Sigmoid colon (tissue), 7 donors: ENCODE measurements around the gene EIF4E2. TPM values are rescaled to one million over a fixed set of nuclear protein-coding genes. Genes with fewer than 3 reads are reported as not detected.

Source experiments
- DNase-seq: peaks from one replicate; pipeline ENCODE4 v3.0.0-alpha.2; 2019
- H3K27ac ChIP-seq, 4 donors: fragments of 200-600 bp; sonication (generic); one replicate each; pipeline ENCODE4 v1.5.1; 2016 to 2019; ENCODE audit warnings: mild to moderate bottlenecking in 1 of 4
- H3K27me3 ChIP-seq, 3 donors: fragments of 200-600 bp; sonication (generic); one replicate each; pipeline ENCODE4 v1.5.1; 2019; ENCODE audit warnings: mild to moderate bottlenecking in 1 of 3
- H3K36me3 ChIP-seq, 4 donors: fragments of 200-600 bp; sonication (generic); one replicate each; pipeline ENCODE4 v1.5.1; 2016 to 2019
- H3K4me1 ChIP-seq, 4 donors: fragments of 200-600 bp; sonication (generic); one replicate each; pipeline ENCODE4 v1.5.1; 2017 to 2019
- H3K4me3 ChIP-seq, 4 donors: fragments of 200-600 bp; sonication (generic); one replicate each; pipeline ENCODE4 v1.5.1; 2017 to 2019; ENCODE audit warnings: mild to moderate bottlenecking in 2 of 4, moderate library complexity in 1 of 4
- H3K9me3 ChIP-seq, 4 donors: fragments of 200-600 bp in 3 of 4; sonication (generic) in 3 of 4; one replicate each; pipeline versions ENCODE4 v1.5.1 to v1.6.1; 2013 to 2019
- EP300 ChIP-seq, 4 donors: sonication (generic); formaldehyde crosslinking; IDR thresholded peaks; one replicate each; pipeline ENCODE4 v1.6.1; 2017; ENCODE audit warnings: antibody characterized with exemption in 4 of 4
- POLR2A ChIP-seq, 2 donors: fragments of 450-650 bp; IDR thresholded peaks; one replicate each; pipeline ENCODE4 v1.6.1; 2016; ENCODE audit warnings: antibody characterized with exemption in 2 of 2, mild to moderate bottlenecking in 2 of 2, moderate library complexity in 2 of 2
- POLR2AphosphoS5 ChIP-seq, 4 donors: sonication (generic); formaldehyde crosslinking; IDR thresholded peaks; one replicate each; pipeline ENCODE4 v1.6.1; 2017; ENCODE audit warnings: antibody characterized with exemption in 4 of 4
- WGBS, 2 donors: extraction: QIAGEN DNeasy Blood & Tissue Kit; methylation state at CpG; one replicate each; pipeline ENCODE4 v1.1.7; 2013; 5-methylcytosine and 5-hydroxymethylcytosine counted together
- intact Hi-C: fragments of 100-400 bp; cut with DNase I; formaldehyde crosslinking; loops from one replicate; pipeline ENCODE4 v1.15.1; 2023
- polyA plus RNA-seq, 3 donors: library from polyadenylated mRNA; stranded (reverse); fragments of 200-250 nt; gene quantifications; one replicate each; pipeline ENCODE4 v1.2.3, GENCODE V29; 2013
- total RNA-seq, 4 donors: library from RNA; depleted of rRNA; stranded (reverse); fragments of >200 nt; gene quantifications; one replicate each; pipeline ENCODE4 v1.1.0, GENCODE V29; 2016
- TF ChIP-seq, protein P1 (sequence below), 4 experiments: fragments of 450-650 bp in 3 of 4; fragments of 200-600 bp in 1 of 4; IDR thresholded peaks; one replicate each; pipeline ENCODE4 v1.5.1; 2016 to 2019; ENCODE audit warnings: antibody characterized with exemption in 4 of 4, mild to moderate bottlenecking in 3 of 4, moderate library complexity in 2 of 4
- donor health status: healthy with polysubstance abuse.
- donor health status: Bipolar disorder and iron deficiency.
- donor health status: healthy.

Gene EIF4E2
- total and polyA plus RNA-seq, 7 donors = 42.5 to 131 (median 55.1) TPM

DNA sequence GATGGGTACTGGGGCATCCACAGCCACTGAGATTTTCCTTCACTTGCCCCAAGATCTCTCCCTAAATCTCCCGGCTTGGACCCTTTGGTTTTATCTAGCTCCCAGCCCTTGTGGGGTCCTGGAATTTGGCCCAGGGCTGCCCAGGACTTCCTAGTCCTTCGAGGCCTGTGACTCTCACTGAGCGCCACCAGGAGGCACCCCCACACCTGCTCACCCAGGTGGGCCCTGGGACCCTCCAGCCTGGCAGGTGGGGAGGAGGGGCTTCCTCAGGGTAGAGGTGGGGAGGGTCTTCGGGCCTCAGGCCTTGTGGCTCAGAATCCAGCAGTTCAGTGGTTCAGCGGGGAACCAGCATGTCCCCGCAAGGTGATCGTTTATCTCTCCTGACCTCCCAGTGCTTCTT is 42.2 kb upstream of the EIF4E2 start:
- no peak overlapping the region for H3K27ac ChIP-seq
- intact Hi-C loops = no loop called here
- WGBS, 2 donors = 72 to 79% methylated on average over 7 of the region's 7 CpGs
- peaks cover 0 to 32% (median 5%) of the 10 kb centered on the region in 3 donors for H3K27me3 ChIP-seq
- TF ChIP-seq, protein P1, sequence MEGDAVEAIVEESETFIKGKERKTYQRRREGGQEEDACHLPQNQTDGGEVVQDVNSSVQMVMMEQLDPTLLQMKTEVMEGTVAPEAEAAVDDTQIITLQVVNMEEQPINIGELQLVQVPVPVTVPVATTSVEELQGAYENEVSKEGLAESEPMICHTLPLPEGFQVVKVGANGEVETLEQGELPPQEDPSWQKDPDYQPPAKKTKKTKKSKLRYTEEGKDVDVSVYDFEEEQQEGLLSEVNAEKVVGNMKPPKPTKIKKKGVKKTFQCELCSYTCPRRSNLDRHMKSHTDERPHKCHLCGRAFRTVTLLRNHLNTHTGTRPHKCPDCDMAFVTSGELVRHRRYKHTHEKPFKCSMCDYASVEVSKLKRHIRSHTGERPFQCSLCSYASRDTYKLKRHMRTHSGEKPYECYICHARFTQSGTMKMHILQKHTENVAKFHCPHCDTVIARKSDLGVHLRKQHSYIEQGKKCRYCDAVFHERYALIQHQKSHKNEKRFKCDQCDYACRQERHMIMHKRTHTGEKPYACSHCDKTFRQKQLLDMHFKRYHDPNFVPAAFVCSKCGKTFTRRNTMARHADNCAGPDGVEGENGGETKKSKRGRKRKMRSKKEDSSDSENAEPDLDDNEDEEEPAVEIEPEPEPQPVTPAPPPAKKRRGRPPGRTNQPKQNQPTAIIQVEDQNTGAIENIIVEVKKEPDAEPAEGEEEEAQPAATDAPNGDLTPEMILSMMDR (IDR thresholded peaks at IDR 0.05) = no peak
- TF ChIP-seq EP300 (IDR thresholded peaks at IDR 0.05) = no peak
- TF ChIP-seq POLR2A (IDR thresholded peaks at IDR 0.05) = no peak
- no peak for TF ChIP-seq POLR2AphosphoS5 (IDR thresholded peaks at IDR 0.05)
- no peaks in the 10 kb centered on the region for H3K36me3 ChIP-seq
- H3K4me1 ChIP-seq = peaks cover 0 to 7% (median 6%) of the 10 kb centered on the region in 4 donors
- no peak for DNase-seq
- H3K4me3 ChIP-seq = no peak overlapping the region
- H3K9me3 ChIP-seq = no peaks in the 10 kb centered on the region

DNA sequence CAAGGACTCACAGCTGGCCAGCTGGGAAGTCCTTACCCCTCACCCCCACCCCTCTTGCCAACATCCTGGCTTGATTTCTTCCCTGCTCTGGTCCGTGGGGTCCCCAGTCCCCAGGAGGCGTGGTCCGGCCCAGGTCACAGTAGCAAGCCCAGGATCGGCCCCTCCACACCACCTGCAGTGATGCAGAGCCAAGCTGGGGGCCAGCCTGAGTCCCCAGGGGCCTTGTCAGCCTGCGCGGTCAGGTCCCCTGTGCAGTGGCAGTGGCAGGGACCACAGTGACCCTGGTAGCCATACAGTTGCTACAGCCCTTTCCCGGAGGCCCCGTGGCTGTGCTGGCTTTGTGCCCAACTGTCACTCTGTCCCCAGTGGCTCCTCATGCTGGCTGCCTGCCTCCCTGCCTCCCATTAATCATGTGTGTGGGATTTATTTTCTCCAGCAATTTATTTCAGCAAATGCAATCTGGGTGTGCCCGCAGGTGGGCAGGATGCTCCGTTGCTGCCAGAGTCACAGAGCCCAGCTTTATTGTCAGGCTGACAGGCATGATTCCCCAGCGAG is 39.1 kb upstream of the EIF4E2 start:
- H3K36me3 ChIP-seq = no peaks in the 10 kb centered on the region
- no peaks in the 10 kb centered on the region for H3K9me3 ChIP-seq
- WGBS, 2 donors = 53 to 71% methylated on average over 11 of the region's 11 CpGs
- intact Hi-C loops = no loop called here
- no peak overlapping the region for H3K4me3 ChIP-seq
- peaks cover 0 to 13% (median 0%) of the 10 kb centered on the region in 3 donors for H3K27me3 ChIP-seq
- TF ChIP-seq, protein P1 (IDR thresholded peaks at IDR 0.05) = no peak
- TF ChIP-seq POLR2AphosphoS5 (IDR thresholded peaks at IDR 0.05) (no peak), EP300 (IDR thresholded peaks at IDR 0.05) (no peak), POLR2A (IDR thresholded peaks at IDR 0.05) (no peak)
- no peaks in the 10 kb centered on the region for H3K4me1 ChIP-seq
- H3K27ac ChIP-seq = no peak overlapping the region
- no peak for DNase-seq

DNA sequence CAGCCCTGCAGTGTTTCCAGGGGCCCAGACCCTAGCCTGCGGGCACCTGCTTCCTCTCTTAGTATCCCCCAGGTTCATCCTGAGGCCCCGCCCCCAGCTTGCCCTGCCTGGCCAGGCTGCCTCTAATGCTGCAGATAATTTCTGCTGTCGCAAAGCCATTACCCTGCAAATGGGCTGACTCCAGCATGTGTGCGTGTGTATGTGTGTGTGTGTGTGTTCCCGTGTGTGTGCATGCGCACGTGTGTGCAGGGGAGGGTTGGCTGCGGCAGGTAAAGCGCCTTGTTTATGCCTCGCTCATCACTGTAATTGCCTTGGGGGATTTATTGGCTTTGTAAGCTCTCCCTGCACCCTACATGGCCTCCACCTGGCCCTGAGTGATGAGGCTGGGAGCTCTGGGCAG is 37.9 kb upstream of the EIF4E2 start:
- intact Hi-C loops = no loop called here
- Histone ChIP-seq H3K27me3 (peaks cover 0 to 13% (median 0%) of the 10 kb centered on the region in 3 donors), H3K36me3 (no peaks in the 10 kb centered on the region), H3K4me1 (no peaks in the 10 kb centered on the region), H3K4me3 (no peak overlapping the region), H3K9me3 (no peaks in the 10 kb centered on the region), H3K27ac (no peak overlapping the region)
- 66 to 69% methylated on average over 10 of the region's 10 CpGs for WGBS, 2 donors
- no peak for DNase-seq
- TF ChIP-seq POLR2A (IDR thresholded peaks at IDR 0.05) (no peak), POLR2AphosphoS5 (IDR thresholded peaks at IDR 0.05) (no peak), EP300 (IDR thresholded peaks at IDR 0.05) (no peak)
- TF ChIP-seq, protein P1 (IDR thresholded peaks at IDR 0.05) = no peak

DNA sequence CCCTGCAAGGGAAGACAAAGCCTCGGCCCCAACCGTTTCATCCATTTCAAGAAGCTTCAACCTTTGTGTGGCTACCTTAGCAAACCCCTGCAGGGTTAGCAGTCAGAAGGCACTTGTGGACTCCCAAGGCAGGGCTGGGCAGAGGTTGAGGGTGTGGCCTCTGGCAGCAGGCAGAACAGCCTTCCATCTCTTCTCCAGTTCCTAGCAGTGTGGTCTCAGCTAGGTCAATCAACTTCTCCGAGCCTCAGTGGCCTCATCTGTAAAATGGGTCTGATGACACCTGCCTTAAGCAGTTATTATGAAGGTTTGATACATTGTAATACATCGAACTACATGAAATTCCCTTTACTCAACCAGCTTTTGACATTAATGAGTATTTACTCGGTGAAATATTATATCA is 37.1 kb upstream of the EIF4E2 start:
- no peaks in the 10 kb centered on the region for H3K4me1 ChIP-seq
- no peaks in the 10 kb centered on the region for H3K9me3 ChIP-seq
- H3K27me3 ChIP-seq = peaks cover 0 to 13% (median 0%) of the 10 kb centered on the region in 3 donors
- intact Hi-C loops = no loop called here
- no peak for TF ChIP-seq POLR2AphosphoS5 (IDR thresholded peaks at IDR 0.05)
- no peak for TF ChIP-seq POLR2A (IDR thresholded peaks at IDR 0.05)
- TF ChIP-seq, protein P1 (IDR thresholded peaks at IDR 0.05) = no peak
- TF ChIP-seq EP300 (IDR thresholded peaks at IDR 0.05) = no peak
- DNase-seq = no peak
- H3K27ac ChIP-seq = no peak overlapping the region
- H3K36me3 ChIP-seq = no peaks in the 10 kb centered on the region
- no peak overlapping the region for H3K4me3 ChIP-seq
- WGBS, 2 donors = 63 to 81% methylated on average over 5 of the region's 5 CpGs

DNA sequence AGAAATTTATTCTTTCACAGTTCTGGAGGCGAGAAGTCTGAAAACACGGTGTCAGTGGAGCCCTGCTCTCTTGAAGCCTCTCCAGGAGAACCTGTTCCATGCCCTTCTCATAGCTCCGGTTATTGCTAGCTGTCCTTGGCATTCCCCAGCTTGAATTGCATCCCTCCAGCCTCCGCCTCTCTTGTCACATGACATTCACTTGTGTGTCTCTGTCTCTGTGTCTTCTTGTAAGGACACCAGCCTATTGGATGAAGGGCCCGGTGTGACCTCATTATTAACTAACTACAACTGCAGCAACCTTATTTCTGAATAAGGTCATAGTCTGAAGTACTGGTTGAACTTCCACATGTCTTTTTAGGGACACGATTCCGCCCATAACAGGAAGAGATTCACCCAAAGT is 34.9 kb upstream of the EIF4E2 start:
- H3K27ac ChIP-seq = no peak overlapping the region
- DNase-seq = no peak
- no peaks in the 10 kb centered on the region for H3K4me1 ChIP-seq
- no peaks in the 10 kb centered on the region for H3K36me3 ChIP-seq
- H3K9me3 ChIP-seq = no peaks in the 10 kb centered on the region
- H3K27me3 ChIP-seq = peaks cover 0 to 27% (median 3%) of the 10 kb centered on the region in 3 donors
- WGBS, 2 donors = 81 to 90% methylated on average over 7 of the region's 7 CpGs
- intact Hi-C loops = no loop called here
- no peak for TF ChIP-seq POLR2A (IDR thresholded peaks at IDR 0.05)
- no peak for TF ChIP-seq POLR2AphosphoS5 (IDR thresholded peaks at IDR 0.05)
- TF ChIP-seq EP300 (IDR thresholded peaks at IDR 0.05) = no peak
- TF ChIP-seq, protein P1 (IDR thresholded peaks at IDR 0.05) = no peak
- no peak overlapping the region for H3K4me3 ChIP-seq
